Mucosa of rectum (tissue), 2 donors: ENCODE measurements around the gene AP5Z1.
"Not testable (repeated sequence)": the region's sequence is repeated elsewhere in the genome, so short reads cannot be mapped to it uniquely, and the experiment has no call there.

ENCODE experiments used
- H3K27ac ChIP-seq, 2 donors: one replicate each; pipeline ENCODE4 v1.7.0; 2013; ENCODE audit warnings: inconsistent platforms in 2 of 2, low read depth in 2 of 2, low read length in 2 of 2
- H3K27me3 ChIP-seq, 2 donors: one replicate each; pipeline ENCODE4 v1.7.0; 2013; ENCODE audit warnings: low read length in 2 of 2; ENCODE audit not compliant: control insufficient read depth in 2 of 2, insufficient read depth in 2 of 2
- H3K36me3 ChIP-seq, 2 donors: one replicate each; pipeline ENCODE4 v1.7.0; 2013; ENCODE audit warnings: low read length in 2 of 2; ENCODE audit not compliant: control insufficient read depth in 2 of 2, insufficient read depth in 2 of 2
- H3K4me1 ChIP-seq, 2 donors: one replicate each; pipeline ENCODE4 v1.7.0; 2013; ENCODE audit warnings: low read length in 2 of 2, mild to moderate bottlenecking in 1 of 2; ENCODE audit not compliant: control insufficient read depth in 2 of 2, insufficient read depth in 2 of 2
- H3K4me3 ChIP-seq, 2 donors: one replicate each; pipeline ENCODE4 v1.7.0; 2013; ENCODE audit warnings: low read length in 2 of 2
- H3K9ac ChIP-seq, 2 donors: one replicate each; pipeline ENCODE4 v1.7.0; 2013; ENCODE audit warnings: low read length in 2 of 2, low read depth in 1 of 2, mild to moderate bottlenecking in 1 of 2
- H3K9me3 ChIP-seq, 2 donors: one replicate each; pipeline ENCODE4 v1.7.0; 2013; ENCODE audit warnings: low read length in 2 of 2; ENCODE audit not compliant: control insufficient read depth in 2 of 2
- donor health status: healthy.
- donor health status: Normal muscosa, but diverticular disease.

Gene AP5Z1

DNA sequence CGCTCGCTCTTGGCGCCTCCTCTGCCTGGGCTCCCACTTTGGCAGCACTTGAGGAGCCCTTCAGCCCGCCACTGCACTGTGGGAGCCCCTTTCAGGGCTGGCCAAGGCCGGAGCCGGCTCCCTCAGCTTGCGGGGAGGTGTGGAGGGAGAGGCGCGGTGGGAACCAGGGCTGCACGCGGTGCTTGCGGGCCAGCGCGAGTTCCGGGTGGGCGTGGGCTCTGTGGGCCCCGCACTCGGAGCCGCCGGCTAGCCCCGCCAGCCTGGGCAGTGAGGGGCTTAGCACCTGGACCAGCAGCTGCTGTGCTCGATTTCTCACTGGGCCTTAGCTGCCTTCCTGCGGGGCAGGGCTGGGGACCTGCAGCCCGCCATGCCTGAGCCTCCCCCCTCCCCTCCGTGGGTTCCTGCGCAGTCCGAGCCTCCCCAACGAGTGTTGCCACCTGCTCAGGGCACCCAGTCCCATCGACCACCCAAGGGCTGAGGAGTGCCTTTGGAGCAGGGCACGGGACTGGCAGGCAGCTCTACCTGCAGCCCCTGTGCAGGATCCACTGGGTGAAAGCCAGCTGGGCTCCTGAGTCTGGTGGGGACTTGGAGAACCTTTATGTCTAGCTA is 18.1 kb downstream of the AP5Z1 start:
- H3K9ac ChIP-seq, H3K4me3 ChIP-seq, H3K27ac ChIP-seq, H3K27me3 ChIP-seq, H3K4me1 ChIP-seq, H3K9me3 ChIP-seq: not testable (repeated sequence)
- peaks cover 12 to 19% of the 10 kb centered on the region in 2 donors for H3K36me3 ChIP-seq

- not testable (repeated sequence) for H3K9me3 ChIP-seq, H3K4me3 ChIP-seq, H3K9ac ChIP-seq, H3K4me1 ChIP-seq, H3K27me3 ChIP-seq, H3K27ac ChIP-seq
- H3K36me3 ChIP-seq, result peaks cover 8 to 14% of the 10 kb centered on the region in 2 donors
Observed at GRCh38 chr7:4794171-4794570, 18.7 kb downstream of the AP5Z1 start.

DNA sequence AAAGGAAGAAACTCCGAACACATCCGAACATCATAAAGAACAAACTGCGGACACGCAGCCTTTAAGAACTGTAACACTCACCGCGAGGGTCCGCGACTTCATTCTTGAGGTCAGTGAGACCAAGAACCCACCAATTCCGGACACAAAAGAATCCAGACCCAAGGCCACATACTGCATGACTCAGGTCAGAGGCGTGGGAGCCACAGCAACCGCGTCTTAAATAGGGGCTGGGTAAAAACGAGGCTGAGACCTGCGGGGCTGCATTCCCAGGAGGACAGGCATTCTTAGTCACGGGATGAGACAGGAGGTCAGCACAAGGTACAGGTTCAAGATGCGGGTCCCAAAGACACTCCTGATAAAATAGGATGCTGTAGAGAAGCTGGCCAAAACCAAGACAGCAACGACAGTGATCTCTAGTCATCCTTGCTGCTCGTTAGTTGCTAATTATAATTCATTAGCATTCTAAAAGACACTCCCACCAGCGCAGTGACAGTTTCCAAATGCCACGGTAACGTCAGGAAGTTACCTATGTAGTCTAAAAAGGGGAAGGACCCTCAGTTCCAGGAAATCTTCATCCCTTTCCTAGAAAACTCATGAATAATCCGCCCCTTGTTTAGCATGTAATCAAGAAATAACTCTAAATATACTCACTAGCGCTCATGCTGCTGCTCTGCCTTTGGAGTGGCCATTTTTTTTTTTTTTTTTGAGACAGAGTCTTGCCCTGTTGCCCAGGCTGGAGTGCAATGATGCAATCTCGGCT is 19.3 kb downstream of the AP5Z1 start:
- H3K27ac ChIP-seq, result no peak overlapping the region
- H3K27me3 ChIP-seq, result no peaks in the 10 kb centered on the region
- H3K4me3 ChIP-seq, result no peak overlapping the region
- no peaks in the 10 kb centered on the region for H3K9me3 ChIP-seq
- H3K4me1 ChIP-seq, result peaks cover 3 to 5% of the 10 kb centered on the region in 2 donors
- H3K36me3 ChIP-seq, result peaks cover 8 to 11% of the 10 kb centered on the region in 2 donors
- H3K9ac ChIP-seq, result no peak overlapping the region

DNA sequence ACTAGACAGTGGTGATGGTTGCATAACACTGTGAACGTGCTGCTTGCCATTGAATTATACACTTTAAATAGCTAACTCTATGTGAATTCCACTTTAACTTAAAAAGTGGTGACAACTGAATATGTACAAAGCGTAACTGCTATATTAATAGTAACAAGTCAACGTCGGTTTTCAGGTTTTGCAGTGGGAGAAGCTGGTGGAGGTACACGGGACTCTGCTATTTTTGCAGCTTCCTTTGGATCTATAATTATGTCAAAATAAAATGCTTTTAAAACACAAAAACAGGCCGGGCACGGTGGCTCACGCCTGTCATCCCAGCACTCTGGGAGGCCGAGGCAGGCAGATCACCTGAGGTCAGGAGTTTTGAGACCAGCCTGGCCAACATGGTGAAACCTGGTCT is 21.0 kb downstream of the AP5Z1 start:
- Histone ChIP-seq H3K36me3 (peaks cover under 1 to 3% of the 10 kb centered on the region in 2 donors), H3K27ac (no peak overlapping the region), H3K9ac (no peak overlapping the region), H3K4me3 (no peak overlapping the region), H3K27me3 (no peaks in the 10 kb centered on the region), H3K9me3 (no peaks in the 10 kb centered on the region), H3K4me1 (peaks cover 3 to 5% of the 10 kb centered on the region in 2 donors)

DNA sequence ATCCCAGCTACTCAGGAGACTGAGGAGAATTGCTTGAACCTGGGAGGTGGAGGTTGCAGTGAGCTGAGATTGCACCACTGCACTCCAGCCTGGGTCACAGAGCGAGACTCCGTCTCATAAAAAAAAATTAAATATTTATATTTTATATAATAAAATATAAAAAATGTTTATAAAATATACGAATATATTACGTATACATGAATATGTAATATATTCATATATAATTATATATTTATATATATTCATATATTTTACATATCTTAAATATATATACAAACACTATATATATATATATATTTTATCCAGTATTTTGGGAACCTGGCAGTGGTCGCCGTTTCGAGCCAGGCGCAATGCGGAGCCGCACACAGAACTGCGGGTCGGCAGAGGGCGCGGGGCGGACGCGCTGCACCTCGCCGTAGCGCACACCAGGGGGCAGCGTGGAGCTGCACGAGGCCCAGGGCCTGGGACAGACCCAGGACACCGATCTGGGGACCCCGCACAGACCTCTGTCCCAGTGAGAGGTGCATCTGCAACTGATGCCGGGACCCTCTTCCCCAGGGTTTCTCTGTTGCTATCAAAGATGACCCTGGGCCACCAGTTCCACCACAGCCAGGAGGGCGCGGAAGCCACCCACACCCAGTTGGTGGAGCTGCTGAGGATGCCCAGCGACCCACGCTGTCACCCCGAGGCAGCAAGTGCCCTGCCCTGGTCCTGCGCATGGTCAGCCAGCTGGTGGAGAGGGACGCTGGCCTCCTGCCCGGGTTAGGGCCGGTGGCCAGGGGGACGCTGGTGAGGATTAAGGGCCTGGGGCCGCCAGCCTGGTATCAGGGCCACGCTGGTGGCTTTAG is 22.7 kb downstream of the AP5Z1 start:
- Histone ChIP-seq H3K9ac (no peak overlapping the region), H3K27ac (no peak overlapping the region), H3K4me1 (no peaks in the 10 kb centered on the region), H3K9me3 (no peaks in the 10 kb centered on the region), H3K4me3 (no peak overlapping the region), H3K27me3 (no peaks in the 10 kb centered on the region), H3K36me3 (no peaks in the 10 kb centered on the region)

DNA sequence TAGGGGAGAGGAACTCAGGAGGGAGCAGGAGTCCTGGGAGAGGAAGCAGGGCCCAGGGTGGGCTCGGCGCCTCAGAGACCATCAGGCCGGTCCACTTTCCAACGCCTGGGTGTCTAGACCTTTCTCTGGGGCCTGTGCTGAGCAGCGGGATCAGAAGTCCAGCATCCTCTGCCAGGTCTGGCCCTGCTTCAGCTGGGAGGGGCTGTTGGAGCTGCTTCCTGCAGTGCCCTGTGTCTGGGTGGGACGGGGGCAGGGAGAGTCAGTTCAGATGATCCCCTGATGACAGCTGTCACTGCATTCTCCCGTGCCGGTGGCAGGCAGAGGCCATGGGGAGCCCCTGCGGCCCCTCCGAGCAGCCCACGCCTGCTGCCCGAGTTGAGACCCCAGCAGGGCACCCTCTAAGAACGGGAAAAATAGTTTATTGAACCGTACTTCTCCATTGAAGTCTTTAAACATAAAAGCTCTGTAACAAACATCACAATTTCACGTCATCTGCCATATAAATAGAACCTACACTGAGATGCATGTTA is 23.3 kb downstream of the AP5Z1 start:
- no peaks in the 10 kb centered on the region for H3K36me3 ChIP-seq
- no peaks in the 10 kb centered on the region for H3K27me3 ChIP-seq
- H3K27ac ChIP-seq, result no peak overlapping the region
- no peak overlapping the region for H3K4me3 ChIP-seq
- no peaks in the 10 kb centered on the region for H3K4me1 ChIP-seq
- H3K9ac ChIP-seq, result no peak overlapping the region
- H3K9me3 ChIP-seq, result no peaks in the 10 kb centered on the region

DNA sequence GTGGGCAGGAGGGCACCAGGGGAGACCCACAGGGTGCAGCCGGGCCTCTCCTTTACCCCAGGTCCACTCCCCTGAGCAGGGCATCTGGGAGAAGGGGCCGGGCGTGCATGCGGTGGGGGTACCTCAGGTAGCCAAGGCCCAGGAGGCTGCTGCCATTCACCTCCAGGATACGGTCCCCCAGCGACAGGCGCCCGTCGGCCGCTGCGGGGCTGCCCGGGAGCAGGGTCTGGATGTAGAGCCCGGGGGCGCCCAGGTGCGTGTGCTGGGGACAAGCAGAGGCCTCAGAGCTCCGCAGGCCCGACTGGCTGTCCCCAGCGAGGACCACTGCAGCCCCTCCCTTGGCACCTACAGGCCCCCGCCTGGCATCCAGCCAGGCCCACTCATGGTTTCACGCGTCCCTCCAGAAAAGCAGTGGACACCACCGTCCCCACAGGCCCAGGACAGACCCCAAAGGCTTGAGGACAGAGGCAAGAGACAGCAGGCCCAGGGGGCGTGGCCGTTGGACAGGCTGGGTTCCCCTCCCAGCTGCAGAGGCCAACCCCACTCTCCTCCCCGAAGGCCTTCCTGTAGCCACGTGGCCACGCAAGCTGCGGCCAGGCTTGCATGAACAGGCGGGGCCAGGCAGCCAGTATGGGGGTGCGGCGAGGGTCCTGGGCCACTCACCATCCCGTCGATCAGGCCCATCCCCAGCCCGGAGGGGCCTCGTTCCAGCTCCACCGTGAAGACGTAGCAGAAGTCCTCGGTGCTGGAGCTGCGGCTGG is 24.3 kb downstream of the AP5Z1 start:
- Histone ChIP-seq H3K9me3 (no peaks in the 10 kb centered on the region), H3K4me1 (no peaks in the 10 kb centered on the region), H3K36me3 (no peaks in the 10 kb centered on the region), H3K27ac (no peak overlapping the region), H3K27me3 (no peaks in the 10 kb centered on the region), H3K4me3 (no peak overlapping the region), H3K9ac (no peak overlapping the region)

DNA sequence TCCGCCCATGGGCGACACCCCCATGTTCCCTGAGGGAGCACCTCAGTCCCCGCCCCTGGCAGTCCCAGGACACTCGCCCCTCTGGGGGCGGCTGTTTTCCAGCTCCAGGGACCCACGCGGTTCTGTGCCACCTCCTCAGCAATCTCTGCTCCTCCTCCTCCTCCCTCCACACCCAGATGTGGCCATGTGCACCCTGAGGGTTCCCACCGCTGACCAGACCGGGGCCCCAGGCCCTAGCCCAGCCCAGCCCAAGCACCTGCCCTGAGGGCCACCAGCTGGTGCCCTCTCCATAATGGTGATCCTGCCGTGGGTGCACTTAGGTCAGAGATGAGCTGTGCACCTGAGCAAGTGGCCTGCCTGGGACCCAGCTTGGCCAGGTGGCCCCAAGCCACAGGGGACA is 25.1 kb downstream of the AP5Z1 start:
- no peak overlapping the region for H3K9ac ChIP-seq
- no peak overlapping the region for H3K4me3 ChIP-seq
- H3K36me3 ChIP-seq, result no peaks in the 10 kb centered on the region
- no peaks in the 10 kb centered on the region for H3K4me1 ChIP-seq
- no peaks in the 10 kb centered on the region for H3K9me3 ChIP-seq
- H3K27ac ChIP-seq, result no peak overlapping the region
- H3K27me3 ChIP-seq, result no peaks in the 10 kb centered on the region

GRCh38 chr7:4800926-4801838 is 25.8 kb downstream of the AP5Z1 start:
- Histone ChIP-seq H3K9ac (no peak overlapping the region), H3K27ac (no peak overlapping the region), H3K9me3 (no peaks in the 10 kb centered on the region), H3K27me3 (no peaks in the 10 kb centered on the region), H3K4me3 (no peak overlapping the region), H3K36me3 (no peaks in the 10 kb centered on the region), H3K4me1 (no peaks in the 10 kb centered on the region)
